Keratinocyte (primary cell): Measurements from ENCODE around the gene FDPS. TPM values are rescaled to one million over a fixed set of nuclear protein-coding genes. Genes with fewer than 3 reads are reported as not detected.

Experiments
- DNase-seq: peaks from one replicate; pipeline ENCODE4 v3.0.0-alpha.2; 2011; ENCODE audit warnings: low read depth, missing footprints, low spot score
- FAIRE-seq: peaks from 2 replicates; lab custom pipeline; 2011; peaks lifted over from hg19 to GRCh38; lab: Jason Lieb, UNC
- H2AFZ ChIP-seq: 2 replicates; pipeline ENCODE4 v1.6.0; 2012; ENCODE audit warnings: low read length, control low read depth, inconsistent platforms; ENCODE audit not compliant: control insufficient read depth
- H3K27ac ChIP-seq: 2 replicates; pipeline ENCODE4 v1.5.1; 2011; ENCODE audit warnings: low read length; ENCODE audit not compliant: control insufficient read depth, insufficient read depth
- H3K27me3 ChIP-seq: 3 replicates; pipeline ENCODE4 v1.6.0; 2011; ENCODE audit warnings: low read length; ENCODE audit not compliant: control insufficient read depth, insufficient read depth; ENCODE audit errors: extremely low read depth
- H3K36me3 ChIP-seq, 2 experiments: 2 replicates in 1 of 2; 3 replicates in 1 of 2; pipeline ENCODE4 v1.5.1; 2011; ENCODE audit warnings: low read length in 2 of 2, mild to moderate bottlenecking in 1 of 2; ENCODE audit not compliant: control insufficient read depth in 2 of 2, insufficient read depth in 2 of 2; ENCODE audit errors: extremely low read depth in 1 of 2
- H3K4me1 ChIP-seq: 3 replicates; pipeline ENCODE4 v1.5.1; 2011; ENCODE audit warnings: low read length; ENCODE audit not compliant: control insufficient read depth, insufficient read depth; ENCODE audit errors: extremely low read depth
- H3K4me2 ChIP-seq: 3 replicates; pipeline ENCODE4 v1.6.0; 2011; ENCODE audit warnings: low read depth, low read length; ENCODE audit not compliant: control insufficient read depth, insufficient read depth; ENCODE audit errors: extremely low read depth
- H3K4me3 ChIP-seq, 3 experiments: fragments of 200-600 bp in 1 of 3; sonication (generic) in 1 of 3; 2 replicates in 2 of 3; 3 replicates in 1 of 3; pipeline ENCODE4 v1.5.1; 2011 to 2016; ENCODE audit warnings: low read length in 3 of 3, mild to moderate bottlenecking in 3 of 3, control low read depth in 2 of 3, inconsistent platforms in 1 of 3, low read depth in 1 of 3, mixed read lengths in 1 of 3, mixed run types in 1 of 3, moderate library complexity in 1 of 3; ENCODE audit not compliant: control insufficient read depth in 2 of 3, insufficient read depth in 2 of 3; ENCODE audit errors: extremely low read depth in 1 of 3
- H3K79me2 ChIP-seq: 2 replicates; pipeline ENCODE4 v1.6.0; 2012; ENCODE audit warnings: low read length; ENCODE audit not compliant: control insufficient read depth, insufficient read depth
- H3K9ac ChIP-seq: 3 replicates; pipeline ENCODE4 v1.6.0; 2011; ENCODE audit warnings: low read length; ENCODE audit not compliant: control insufficient read depth, insufficient read depth; ENCODE audit errors: extremely low read depth
- H3K9me1 ChIP-seq: 3 replicates; pipeline ENCODE4 v1.6.0; 2011; ENCODE audit warnings: low read length; ENCODE audit not compliant: control insufficient read depth, insufficient read depth; ENCODE audit errors: extremely low read depth
- H3K9me3 ChIP-seq: 2 replicates; pipeline ENCODE4 v1.5.1; 2012; ENCODE audit warnings: low read depth, low read length; ENCODE audit not compliant: control insufficient read depth
- H4K20me1 ChIP-seq: 3 replicates; pipeline ENCODE4 v1.6.0; 2011; ENCODE audit warnings: low read length; ENCODE audit not compliant: control insufficient read depth, insufficient read depth; ENCODE audit errors: extremely low read depth
- CTCF ChIP-seq, 3 experiments: IDR thresholded peaks in 1 of 3; conservative IDR thresholded peaks in 1 of 3; optimal IDR thresholded peaks in 1 of 3; 2 replicates in 2 of 3; 3 replicates in 1 of 3; pipeline versions ENCODE3 to v1.5.1; 2011; ENCODE audit warnings: low read length in 3 of 3, mild to moderate bottlenecking in 3 of 3, moderate library complexity in 2 of 3, control low read depth in 1 of 3, inconsistent platforms in 1 of 3; ENCODE audit not compliant: insufficient read depth in 2 of 3; ENCODE audit errors: extremely low read depth in 1 of 3
- EZH2 ChIP-seq: IDR thresholded peaks from one replicate; pipeline ENCODE4 v1.6.1; 2012; ENCODE audit warnings: inconsistent platforms, mild to moderate bottlenecking, low read length, moderate library complexity
- dilution Hi-C: fragments of 300-500 bp; cut with MboI; formaldehyde crosslinking; loops from one replicate; pipeline ENCODE4 v1.7.0; 2020; ENCODE audit warnings: low sequenced_read_pairs; ENCODE audit not compliant: extremely low pct_ligation_motif_present
- polyA plus RNA-seq, 5 experiments: library from polyadenylated mRNA; depleted of rRNA in 3 of 5; stranded (reverse) in 3 of 5; stranded (forward) in 1 of 5; unstranded in 1 of 5; fragments of >200 nt; gene quantifications; 1 replicate in 1 of 5; 2 replicates in 3 of 5; 3 replicates in 1 of 5; pipeline versions ENCODE4 v1.2.1 to v1.2.3, GENCODE V29; 2011 to 2012; ENCODE audit warnings: missing spikeins in 2 of 5, low read depth in 1 of 5, low replicate concordance in 1 of 5

Gene FDPS
- polyA plus RNA-seq, 1 donor (not counting 4 experiments of a cell fraction or from before 2014, with no cell fraction given), result 821 TPM

DNA sequence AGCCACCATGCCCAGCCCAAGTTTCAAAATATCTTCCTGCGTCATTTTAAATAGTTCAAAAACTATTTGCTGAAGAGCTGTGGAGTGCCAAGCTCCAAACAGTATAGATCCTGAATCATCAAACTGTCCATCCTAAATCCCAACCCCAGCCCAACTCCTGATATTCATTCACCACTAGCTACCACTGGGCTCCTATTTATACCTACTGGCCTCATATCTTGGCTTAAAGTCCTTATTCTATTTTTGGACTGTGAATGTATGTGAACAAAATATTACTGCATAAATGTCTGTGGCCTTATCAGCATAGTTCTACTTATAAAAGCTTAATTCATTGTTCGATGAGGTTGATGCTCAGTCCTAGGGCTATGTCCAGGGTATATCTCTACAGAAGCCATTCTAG, 41.3 kb upstream of the FDPS start:
- no peak overlapping the region for H3K4me2 ChIP-seq
- FAIRE-seq (no peak), DNase-seq (no peak)
- peaks cover 3% of the 10 kb centered on the region for H4K20me1 ChIP-seq
- H3K27ac ChIP-seq, result no peak overlapping the region
- H3K36me3 ChIP-seq, result peaks cover 47 to 79% of the 10 kb centered on the region in 2 experiments
- peaks cover 31% of the 10 kb centered on the region for H3K79me2 ChIP-seq
- peaks cover 10% of the 10 kb centered on the region for H3K4me1 ChIP-seq
- no peak overlapping the region for H2AFZ ChIP-seq
- no peak overlapping the region for H3K9ac ChIP-seq
- no peak for TF ChIP-seq CTCF (optimal IDR thresholded peaks at IDR 0.05 in 1 of 3, IDR thresholded peaks at IDR 0.05 in 1 of 3, conservative IDR thresholded peaks at IDR 0.05 in 1 of 3; ENCODE audit: extremely low read depth in 1 of 3, insufficient read depth in 2 of 3, low read length in 3 of 3)
- no peak for TF ChIP-seq EZH2
- H3K9me3 ChIP-seq, result no peaks in the 10 kb centered on the region
- no peaks in the 10 kb centered on the region for H3K27me3 ChIP-seq
- no peak overlapping the region for H3K4me3 ChIP-seq
- dilution Hi-C loops, result no loop called here
- no peaks in the 10 kb centered on the region for H3K9me1 ChIP-seq

- DNase-seq (no peak), FAIRE-seq (no peak)
- Histone ChIP-seq H3K9ac (no peak overlapping the region), H3K79me2 (peaks cover 37% of the 10 kb centered on the region), H3K4me3 (no peak overlapping the region), H3K27ac (no peak overlapping the region), H3K4me1 (peaks cover 10% of the 10 kb centered on the region), H3K36me3 (peaks cover 43 to 68% of the 10 kb centered on the region in 2 experiments), H4K20me1 (peaks cover 3% of the 10 kb centered on the region), H3K9me3 (no peaks in the 10 kb centered on the region), H3K9me1 (no peaks in the 10 kb centered on the region), H3K27me3 (no peaks in the 10 kb centered on the region), H2AFZ (no peak overlapping the region), H3K4me2 (no peak overlapping the region)
- no peak for TF ChIP-seq EZH2
- dilution Hi-C loops, result no loop called here
These were observed 40.0 kb upstream of the FDPS start for GRCh38 chr1:155268630-155269029.

DNA sequence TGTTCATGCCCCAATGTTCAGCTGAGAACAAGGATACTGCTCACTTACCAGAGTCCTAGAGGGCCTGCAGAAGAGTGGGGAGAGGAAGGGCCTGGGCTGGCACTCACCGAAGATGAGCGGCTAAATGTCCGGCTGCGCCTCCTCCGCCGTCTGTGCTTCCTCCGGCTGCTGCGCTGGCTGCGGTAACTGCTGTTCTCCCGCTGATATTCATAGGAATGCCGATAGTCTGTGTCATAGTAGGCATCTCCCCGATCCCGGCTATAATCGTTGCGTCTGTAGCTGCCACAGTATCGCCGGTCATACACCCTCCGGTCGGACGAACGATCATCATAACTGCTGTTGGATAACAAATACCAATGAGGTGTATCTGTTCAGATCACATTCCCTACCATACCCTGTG, 39.3 kb upstream of the FDPS start:
- no peaks in the 10 kb centered on the region for H3K27me3 ChIP-seq
- FAIRE-seq (no peak), DNase-seq (no peak)
- peaks cover 3% of the 10 kb centered on the region for H4K20me1 ChIP-seq
- H2AFZ ChIP-seq, result no peak overlapping the region
- no peak overlapping the region for H3K4me3 ChIP-seq
- H3K9ac ChIP-seq, result no peak overlapping the region
- TF ChIP-seq EZH2 (no peak), CTCF (optimal IDR thresholded peaks at IDR 0.05 in 1 of 3, IDR thresholded peaks at IDR 0.05 in 1 of 3, conservative IDR thresholded peaks at IDR 0.05 in 1 of 3; ENCODE audit: extremely low read depth in 1 of 3, insufficient read depth in 2 of 3, low read length in 3 of 3) (no peak)
- no peaks in the 10 kb centered on the region for H3K9me1 ChIP-seq
- H3K4me2 ChIP-seq, result no peak overlapping the region
- H3K36me3 ChIP-seq, result peaks cover 39 to 60% of the 10 kb centered on the region in 2 experiments
- H3K4me1 ChIP-seq, result peaks cover 12% of the 10 kb centered on the region
- H3K27ac ChIP-seq, result no peak overlapping the region
- dilution Hi-C loops, result no loop called here
- H3K79me2 ChIP-seq, result peaks cover 37% of the 10 kb centered on the region
- H3K9me3 ChIP-seq, result no peaks in the 10 kb centered on the region
